Spleen (tissue), 11 donors: ENCODE data around the gene CFL1. TPM values are rescaled to one million over a fixed set of nuclear protein-coding genes. Genes with fewer than 3 reads are reported as not detected.

ENCODE experiments used
- DNase-seq: peaks from one replicate; pipeline ENCODE4 v3.0.0-alpha.2; 2020
- H3K27ac ChIP-seq, 8 donors: fragments of 200-600 bp; sonication (generic) in 7 of 8; 1 replicate in 4 of 8; 2 replicates in 4 of 8; pipeline versions ENCODE4 v1.5.0 to v1.8.0; 2016 to 2021; ENCODE audit warnings: inconsistent platforms in 4 of 8, mild to moderate bottlenecking in 4 of 8, moderate library complexity in 1 of 8
- H3K27me3 ChIP-seq, 7 donors: fragments of 200-600 bp; sonication (generic) in 6 of 7; replicated peaks in 1 of 7; 1 replicate in 4 of 7; 2 replicates in 3 of 7; pipeline versions ENCODE4 v1.5.0 to v1.8.0; 2016 to 2021; ENCODE audit warnings: inconsistent platforms in 3 of 7, mild to moderate bottlenecking in 1 of 7
- H3K36me3 ChIP-seq, 6 donors: fragments of 200-600 bp; sonication (generic) in 5 of 6; 1 replicate in 4 of 6; 2 replicates in 2 of 6; pipeline versions ENCODE4 v1.5.0 to v1.8.0; 2016 to 2021; ENCODE audit warnings: inconsistent platforms in 2 of 6
- H3K4me1 ChIP-seq, 6 donors: fragments of 200-600 bp; sonication (generic) in 5 of 6; 1 replicate in 3 of 6; 2 replicates in 3 of 6; pipeline versions ENCODE4 v1.5.0 to v1.8.0; 2016 to 2021; ENCODE audit warnings: inconsistent platforms in 3 of 6
- H3K4me3 ChIP-seq, 8 donors: fragments of 200-600 bp; sonication (generic) in 7 of 8; 1 replicate in 4 of 8; 2 replicates in 4 of 8; pipeline versions ENCODE4 v1.5.0 to v1.8.0; 2016 to 2021; ENCODE audit warnings: inconsistent platforms in 4 of 8, mild to moderate bottlenecking in 4 of 8, moderate library complexity in 2 of 8
- H3K9me3 ChIP-seq, 8 donors: fragments of 200-600 bp; sonication (generic) in 7 of 8; 1 replicate in 4 of 8; 2 replicates in 4 of 8; pipeline versions ENCODE4 v1.5.0 to v1.8.0; 2016 to 2021; ENCODE audit warnings: inconsistent platforms in 4 of 8
- POLR2A ChIP-seq, 3 donors: fragments of 450-650 bp; IDR thresholded peaks; one replicate each; pipeline ENCODE4 v1.5.1; 2017; ENCODE audit warnings: antibody characterized with exemption in 3 of 3, mild to moderate bottlenecking in 1 of 3
- POLR2AphosphoS5 ChIP-seq, 3 donors: sonication (generic); formaldehyde crosslinking; IDR thresholded peaks; one replicate each; pipeline ENCODE4 v1.5.1; 2017; ENCODE audit warnings: antibody characterized with exemption in 3 of 3
- WGBS, 5 donors: extraction: QIAGEN DNeasy Blood & Tissue Kit in 3 of 5; methylation state at CpG; one replicate each; pipeline versions ENCODE4 v1.1.5 to v1.1.7; 2013 to 2018; 5-methylcytosine and 5-hydroxymethylcytosine counted together
- intact Hi-C: fragments of 100-400 bp; cut with DNase I; formaldehyde crosslinking; loops from one replicate; pipeline ENCODE4 v1.15.0; 2023; ENCODE audit warnings: low total_unique reads
- polyA plus RNA-seq, 3 donors: library from polyadenylated mRNA; stranded (reverse); fragments of 200-250 nt; gene quantifications; one replicate each; pipeline ENCODE4 v1.2.1, GENCODE V29; 2013
- total RNA-seq, 7 donors: library from RNA; depleted of rRNA in 3 of 7; stranded (reverse); fragments of >200 nt in 3 of 7; fragmentation: NEBNext Ultra II Directional in 4 of 7; extraction: Animal tissue kit (Norgen Biotek cat#: 25700) in 4 of 7; gene quantifications; one replicate each; pipeline versions ENCODE4 v1.1.0 to v1.2.1, GENCODE V29; 2016 to 2021
- TF ChIP-seq, protein P1 (sequence below), 11 experiments: fragments of 200-600 bp in 7 of 11; fragments of 450-650 bp in 4 of 11; sonication (generic) in 4 of 11; IDR thresholded peaks in 8 of 11; conservative IDR thresholded peaks in 3 of 11; 1 replicate in 7 of 11; 2 replicates in 4 of 11; pipeline versions ENCODE4 v1.4.0 to v1.8.0; 2016 to 2021; ENCODE audit warnings: antibody characterized with exemption in 11 of 11, inconsistent platforms in 4 of 11, mild to moderate bottlenecking in 1 of 11
- donor health status: healthy with polysubstance abuse.
- donor health status: DM: no; HTN: no; CAD: no; lungs with moderate emphysema.
- donor health status: DM: no; HTN: no; CAD: no.
- donor health status: Bipolar disorder and iron deficiency.
- donor health status: healthy.
- donor health status: DM: no; HTN: no; CAD: no.
- donor health status: DM: yes; HTN: yes; CAD: no.

CFL1 gene
- total and polyA plus RNA-seq, 10 donors: 562 to 1,219 (median 865) TPM

DNA sequence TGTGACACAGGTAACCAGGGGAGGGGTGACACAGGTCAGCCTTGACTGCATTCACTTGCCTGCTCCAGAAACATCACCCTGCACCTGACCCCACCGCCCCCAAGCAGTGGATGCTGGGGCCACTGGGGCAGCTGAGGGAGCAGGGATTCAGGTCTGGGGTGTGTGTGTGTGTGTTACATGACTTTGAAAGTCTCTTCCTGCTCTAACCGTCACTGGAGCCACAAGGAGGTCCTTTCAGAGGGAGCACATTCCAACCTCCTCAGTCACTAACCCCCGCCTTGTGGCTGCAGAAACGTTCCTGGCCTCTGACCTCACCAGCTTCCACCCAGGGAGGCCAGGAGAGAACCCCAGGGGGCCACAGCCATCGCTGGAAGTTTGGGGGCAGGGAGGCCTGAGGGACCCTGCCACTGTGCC lies 45.1 kb upstream of the CFL1 start:
- Histone ChIP-seq H3K9me3 (no peaks in the 10 kb centered on the region), H3K4me3 (no peak overlapping the region), H3K36me3 (no peaks in the 10 kb centered on the region), H3K27me3 (peaks cover 0 to 33% (median 13%) of the 10 kb centered on the region in 7 donors), H3K4me1 (peaks cover 10 to 39% (median 25%) of the 10 kb centered on the region in 6 donors), H3K27ac (no peak overlapping the region)
- intact Hi-C loops: no loop called here
- DNase-seq: no peak
- 16 to 32% (median 22%) methylated on average over 4 to 5 of the region's 5 CpGs for WGBS, 5 donors
- no peak for TF ChIP-seq POLR2A (IDR thresholded peaks at IDR 0.05)
- TF ChIP-seq POLR2AphosphoS5 (IDR thresholded peaks at IDR 0.05): no peak
- TF ChIP-seq, protein P1, sequence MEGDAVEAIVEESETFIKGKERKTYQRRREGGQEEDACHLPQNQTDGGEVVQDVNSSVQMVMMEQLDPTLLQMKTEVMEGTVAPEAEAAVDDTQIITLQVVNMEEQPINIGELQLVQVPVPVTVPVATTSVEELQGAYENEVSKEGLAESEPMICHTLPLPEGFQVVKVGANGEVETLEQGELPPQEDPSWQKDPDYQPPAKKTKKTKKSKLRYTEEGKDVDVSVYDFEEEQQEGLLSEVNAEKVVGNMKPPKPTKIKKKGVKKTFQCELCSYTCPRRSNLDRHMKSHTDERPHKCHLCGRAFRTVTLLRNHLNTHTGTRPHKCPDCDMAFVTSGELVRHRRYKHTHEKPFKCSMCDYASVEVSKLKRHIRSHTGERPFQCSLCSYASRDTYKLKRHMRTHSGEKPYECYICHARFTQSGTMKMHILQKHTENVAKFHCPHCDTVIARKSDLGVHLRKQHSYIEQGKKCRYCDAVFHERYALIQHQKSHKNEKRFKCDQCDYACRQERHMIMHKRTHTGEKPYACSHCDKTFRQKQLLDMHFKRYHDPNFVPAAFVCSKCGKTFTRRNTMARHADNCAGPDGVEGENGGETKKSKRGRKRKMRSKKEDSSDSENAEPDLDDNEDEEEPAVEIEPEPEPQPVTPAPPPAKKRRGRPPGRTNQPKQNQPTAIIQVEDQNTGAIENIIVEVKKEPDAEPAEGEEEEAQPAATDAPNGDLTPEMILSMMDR (IDR thresholded peaks at IDR 0.05 in 8 of 11, conservative IDR thresholded peaks at IDR 0.05 in 3 of 11): no peak

DNA sequence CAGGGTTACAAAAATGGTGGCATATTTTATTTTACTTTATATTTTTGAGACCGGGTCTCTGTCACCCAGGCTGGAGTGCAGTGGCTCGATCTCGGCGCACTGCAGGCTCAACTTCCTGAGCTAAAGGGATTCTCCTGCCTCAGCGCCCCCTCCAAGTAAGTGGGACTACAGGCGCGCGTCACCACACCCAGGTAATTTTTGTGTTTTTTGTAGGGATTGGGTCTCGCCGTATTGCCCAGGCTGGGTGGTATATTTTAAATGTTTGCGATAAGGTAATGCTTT lies 42.9 kb upstream of the CFL1 start:
- peak overlapping the region in 6 of 8 donors; percentile 39 to 83 (median 67) for H3K27ac ChIP-seq
- no peak for DNase-seq
- peak overlapping the region in 5 of 8 donors; percentile 45 to 70 (median 57) for H3K4me3 ChIP-seq
- no peaks in the 10 kb centered on the region for H3K9me3 ChIP-seq
- WGBS, 5 donors: 78 to 89% (median 84%) methylated on average over 11 of the region's 11 CpGs
- peaks cover 0 to 30% (median 13%) of the 10 kb centered on the region in 7 donors for H3K27me3 ChIP-seq
- TF ChIP-seq POLR2A (IDR thresholded peaks at IDR 0.05) (no peak), POLR2AphosphoS5 (IDR thresholded peaks at IDR 0.05) (no peak)
- TF ChIP-seq, protein P1 (IDR thresholded peaks at IDR 0.05 in 8 of 11, conservative IDR thresholded peaks at IDR 0.05 in 3 of 11): no peak
- peaks cover 10 to 39% (median 25%) of the 10 kb centered on the region in 6 donors for H3K4me1 ChIP-seq
- H3K36me3 ChIP-seq: no peaks in the 10 kb centered on the region
- intact Hi-C loops: no loop called here

DNA sequence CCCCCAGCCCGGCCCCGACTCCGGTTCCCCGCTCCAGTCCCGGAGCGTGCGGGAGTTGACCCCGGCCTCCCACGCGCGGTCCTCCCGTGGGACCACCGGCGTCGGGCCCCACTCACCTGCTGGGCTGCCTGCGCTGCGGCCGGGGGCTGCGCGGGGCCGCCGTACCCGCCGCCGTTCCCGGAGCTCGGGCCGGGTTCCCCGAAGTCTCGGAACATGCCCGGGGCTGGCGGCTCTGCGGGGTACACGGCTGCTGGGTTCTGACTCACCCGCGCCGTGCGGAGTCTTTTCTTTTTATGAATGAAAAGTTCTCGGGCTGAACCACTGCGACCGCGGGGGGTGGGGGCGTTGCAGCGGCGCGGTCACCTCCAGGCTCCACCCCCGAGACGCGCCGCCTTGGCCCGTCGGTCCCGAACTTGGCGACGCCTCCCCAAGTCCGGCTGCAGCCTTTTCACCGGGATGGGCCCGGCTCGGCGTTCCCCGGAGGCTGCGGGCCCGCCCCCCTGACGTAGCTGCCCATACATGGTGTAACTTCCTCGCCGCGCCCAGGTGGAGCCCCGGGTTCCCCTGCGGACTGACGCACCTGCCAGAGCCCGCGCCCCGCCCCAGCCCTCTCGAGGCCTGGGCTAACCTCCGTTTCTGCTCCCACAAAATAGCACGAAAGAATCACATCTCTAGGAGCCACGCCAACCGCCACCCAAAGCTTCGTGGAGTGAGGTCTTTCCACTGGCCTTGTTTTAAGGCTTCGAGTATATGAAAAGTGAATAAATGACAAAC lies 42.3 kb upstream of the CFL1 start, which contains the start of gene FOSL1:
TSS of gene FOSL1 (minus strand) at position 264 of the 774 bp plus-strand sequence. CDS start at position 215, 49 bp downstream.
- no peak for TF ChIP-seq POLR2A (IDR thresholded peaks at IDR 0.05)
- TF ChIP-seq POLR2AphosphoS5 (IDR thresholded peaks at IDR 0.05): peak; percentile 62 to 86 (median 74)
- peak; percentile 96 for DNase-seq
- Histone ChIP-seq H3K27ac (peak within 1 kb of the TSS in 6 of 8 donors; percentile 39 to 83 (median 67)), H3K27me3 (peaks cover 0 to 30% (median 13%) of the 10 kb centered on the region in 7 donors), H3K4me3 (peak within 1 kb of the TSS; percentile 38 to 70 (median 56)), H3K4me1 (peaks cover 10 to 39% (median 25%) of the 10 kb centered on the region in 6 donors), H3K36me3 (no peaks in the 10 kb centered on the region), H3K9me3 (no peaks in the 10 kb centered on the region)
- intact Hi-C loops: no loop called here
- 2 to 3% (median 3%) methylated on average over 41 to 80 of the region's 80 CpGs for WGBS, 5 donors

DNA sequence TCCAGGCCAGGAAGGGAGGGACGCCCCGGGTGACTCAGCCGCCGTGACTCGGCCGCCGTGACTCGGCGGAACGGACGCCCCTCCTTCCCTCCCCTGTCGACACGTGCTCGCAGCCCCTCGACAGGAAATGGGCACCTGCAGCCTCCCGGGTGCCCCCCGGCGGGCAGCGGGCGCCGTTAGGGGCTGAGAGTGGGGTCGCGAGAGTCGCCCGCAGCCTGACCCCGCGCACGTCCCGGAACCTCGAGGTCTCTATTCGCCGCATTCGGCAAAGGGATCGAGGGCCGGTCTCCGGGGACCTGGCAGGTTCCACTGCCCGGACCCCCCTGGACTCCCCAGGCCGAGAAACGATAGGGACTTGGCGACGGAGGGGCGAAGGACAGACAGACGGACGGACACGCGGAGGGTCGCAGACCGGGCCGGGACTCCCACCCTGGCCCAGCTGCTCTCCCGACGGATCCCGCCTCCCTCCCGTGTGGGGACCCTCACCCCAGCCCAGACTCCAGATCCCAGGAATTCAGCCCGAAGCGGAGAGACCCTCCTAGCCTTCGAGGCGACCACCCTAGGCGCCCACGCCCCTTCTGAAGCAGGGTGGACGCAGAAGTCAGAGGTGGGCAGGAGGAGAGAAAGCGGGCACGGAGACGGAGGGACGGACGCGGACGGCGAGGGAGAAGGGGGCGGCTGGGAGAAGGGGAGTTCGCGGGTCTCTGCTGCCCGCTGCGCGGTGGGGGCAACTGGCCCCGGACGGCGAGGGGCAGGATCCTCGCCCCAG lies 41.6 kb upstream of the CFL1 start:
- H3K4me3 ChIP-seq: peak overlapping the region; percentile 38 to 70 (median 56)
- peak; percentile 51 to 85 (median 57) for TF ChIP-seq POLR2AphosphoS5 (IDR thresholded peaks at IDR 0.05)
- TF ChIP-seq, protein P1 (IDR thresholded peaks at IDR 0.05 in 8 of 11, conservative IDR thresholded peaks at IDR 0.05 in 3 of 11): no peak
- H3K27me3 ChIP-seq: peaks cover 0 to 30% (median 13%) of the 10 kb centered on the region in 7 donors
- H3K4me1 ChIP-seq: peaks cover 11 to 43% (median 27%) of the 10 kb centered on the region in 6 donors
- intact Hi-C loops: no loop called here
- no peaks in the 10 kb centered on the region for H3K36me3 ChIP-seq
- peak; percentile 92 for DNase-seq
- peak overlapping the region in 6 of 8 donors; percentile 39 to 83 (median 67) for H3K27ac ChIP-seq
- 3 to 7% (median 4%) methylated on average over 37 to 78 of the region's 78 CpGs for WGBS, 5 donors
- no peaks in the 10 kb centered on the region for H3K9me3 ChIP-seq
